A549 (cell line): ENCODE results near the gene CCDC27. TPM values are rescaled to one million over a fixed set of nuclear protein-coding genes. Genes with fewer than 3 reads are reported as not detected.

Source experiments
- ATAC-seq, 2 experiments: fragments of 200-7000 bp in 1 of 2; fragments of >200 bp in 1 of 2; cut with Nextera tagmentation in 1 of 2; cut with Tn5 transposase in 1 of 2; 3 replicates each; pipeline versions ENCODE4 v1.8.0 to v1.9.1; 2018 to 2020; ENCODE audit warnings: mild to moderate bottlenecking in 1 of 2, moderate library complexity in 1 of 2
- CTCF ChIA-PET: fragments of 300-600 bp; sonication (Branson Sonifier 250); formaldehyde crosslinking; extraction: SDS; loops from one replicate; lab custom pipeline; 2021; ENCODE audit warnings: antibody characterized with exemption, inconsistent platforms; lab: Yijun Ruan, JAX
- POLR2A ChIA-PET: fragments of 350-600 bp; formaldehyde crosslinking; extraction: SDS; loops from one replicate; lab custom pipeline; 2021; ENCODE audit warnings: antibody characterized with exemption, inconsistent platforms; lab: Yijun Ruan, JAX
- DNase-seq, 2 experiments: peaks; one replicate each; pipeline versions ENCODE4 v3.0.0 to v3.0.0-alpha.2; 2011 to 2016; ENCODE audit warnings: low read depth in 1 of 2, low spot score in 1 of 2
- FAIRE-seq: peaks from 2 replicates; lab custom pipeline; 2011; peaks lifted over from hg19 to GRCh38; lab: Jason Lieb, UNC
- H3K27ac ChIP-seq, 2 experiments: fragments of >200 bp; sonication (Bioruptor Twin); formaldehyde crosslinking; 3 replicates each; pipeline ENCODE4 v1.5.1; 2016 to 2017
- H3K4me1 ChIP-seq: fragments of >200 bp; sonication (Bioruptor Twin); formaldehyde crosslinking; 3 replicates; pipeline ENCODE4 v1.6.1; 2016
- H3K4me2 ChIP-seq: fragments of >200 bp; sonication (Bioruptor Twin); formaldehyde crosslinking; 3 replicates; pipeline ENCODE4 v1.6.1; 2016
- H3K4me3 ChIP-seq: fragments of >200 bp; sonication (Bioruptor Twin); formaldehyde crosslinking; 3 replicates; pipeline ENCODE4 v1.5.1; 2016
- H3K9me3 ChIP-seq: fragments of >200 bp; sonication (Bioruptor Twin); formaldehyde crosslinking; 3 replicates; pipeline ENCODE4 v1.6.1; 2016
- CHD2 ChIP-seq: fragments of 150-350 bp; IDR thresholded peaks from 2 replicates; pipeline ENCODE4 v1.6.1; 2014; ENCODE audit warnings: low read length; ENCODE audit not compliant: partially characterized antibody
- EHF ChIP-seq: fragments of 250-450 bp; sonication (Bioruptor Pico); IDR thresholded peaks from 2 replicates; pipeline ENCODE4 v1.5.0; 2020; ENCODE audit warnings: mild to moderate bottlenecking
- EP300 ChIP-seq, 2 experiments: fragments of >200 bp; sonication (Bioruptor Twin); formaldehyde crosslinking; IDR thresholded peaks; 2 replicates in 1 of 2; 3 replicates in 1 of 2; pipeline ENCODE4 v1.6.1; 2016 to 2017
- ESRRA ChIP-seq: fragments of 150-350 bp; IDR thresholded peaks from 2 replicates; pipeline ENCODE4 v1.6.1; 2014; ENCODE audit warnings: mild to moderate bottlenecking, low read length, borderline replicate concordance
- FOXS1 ChIP-seq: fragments of 250-450 bp; sonication (Bioruptor Pico); IDR thresholded peaks from 2 replicates; pipeline ENCODE4 v1.5.0; 2020; ENCODE audit warnings: mild to moderate bottlenecking, moderate library complexity
- HDAC2 ChIP-seq: fragments of 200-600 bp; sonication (generic); IDR thresholded peaks from 2 replicates; pipeline ENCODE4 v1.6.1; 2016
- HOXA7 ChIP-seq: fragments of 250-450 bp; sonication (Bioruptor Pico); IDR thresholded peaks from 2 replicates; pipeline ENCODE4 v1.5.0; 2020; ENCODE audit warnings: mild to moderate bottlenecking, moderate library complexity
- HOXB5 ChIP-seq: fragments of 250-450 bp; sonication (Bioruptor Pico); IDR thresholded peaks from 2 replicates; pipeline ENCODE4 v1.5.0; 2020; ENCODE audit warnings: mild to moderate bottlenecking, moderate library complexity
- KDM1A ChIP-seq: fragments of 200-600 bp; sonication (generic); IDR thresholded peaks from 2 replicates; pipeline ENCODE4 v1.6.1; 2016; ENCODE audit warnings: low read depth, mild to moderate bottlenecking
- KDM5A ChIP-seq: fragments of 200-600 bp; sonication (generic); IDR thresholded peaks from 2 replicates; pipeline ENCODE4 v1.6.1; 2016; ENCODE audit warnings: antibody characterized with exemption, mild to moderate bottlenecking
- NR3C1 ChIP-seq: fragments of >200 bp; sonication (Bioruptor Twin); formaldehyde crosslinking; IDR thresholded peaks from 3 replicates; pipeline ENCODE4 v1.6.1; 2017
- POLR2A ChIP-seq: IDR thresholded peaks from 2 replicates; pipeline ENCODE4 v1.6.1; 2012; ENCODE audit warnings: mild to moderate bottlenecking, low read length
- RAD21 ChIP-seq, 2 experiments: fragments of >200 bp in 1 of 2; sonication (Bioruptor Twin) in 1 of 2; formaldehyde crosslinking in 1 of 2; IDR thresholded peaks in 1 of 2; conservative IDR thresholded peaks in 1 of 2; 2 replicates in 1 of 2; 3 replicates in 1 of 2; pipeline ENCODE4 v1.6.1; 2012 to 2018; ENCODE audit warnings: inconsistent platforms in 1 of 2
- RCOR1 ChIP-seq: fragments of 150-350 bp; IDR thresholded peaks from 2 replicates; pipeline ENCODE4 v1.6.1; 2014; ENCODE audit warnings: antibody characterized with exemption, low read length, low read depth
- TFCP2L1 ChIP-seq: fragments of 250-450 bp; sonication (Bioruptor Pico); IDR thresholded peaks from 2 replicates; pipeline ENCODE4 v1.5.0; 2021; ENCODE audit warnings: mild to moderate bottlenecking
- ZFP36 ChIP-seq: fragments of 450-650 bp; IDR thresholded peaks from 2 replicates; pipeline ENCODE4 v1.6.1; 2014; ENCODE audit warnings: borderline replicate concordance; ENCODE audit not compliant: partially characterized antibody
- ZSCAN20 ChIP-seq: fragments of 250-450 bp; sonication (Bioruptor Pico); IDR thresholded peaks from 2 replicates; pipeline ENCODE4 v1.8.0; 2022; ENCODE audit warnings: mild to moderate bottlenecking, moderate library complexity
- WGBS: methylation state at CpG from one replicate; pipeline ENCODE4 v1.1.6; 2017; ENCODE audit errors: missing lambda C conversion rate; 5-methylcytosine and 5-hydroxymethylcytosine counted together
- polyA plus RNA-seq, 4 experiments: library from polyadenylated mRNA; depleted of rRNA in 3 of 4; stranded (reverse); fragments of >200 nt; fragmentation: RNase III in 1 of 4; extraction: RNeasy Plus Mini Kit Qiagen cat#74134 plus additional on column Dnase treatment in 1 of 4; gene quantifications; 2 replicates in 3 of 4; 3 replicates in 1 of 4; pipeline ENCODE4 v1.2.3, GENCODE V29; 2011 to 2017
- TF ChIP-seq, protein P1 (sequence below): fragments of 200-600 bp; sonication (generic); IDR thresholded peaks from 2 replicates; pipeline ENCODE4 v1.6.1; 2016; ENCODE audit warnings: antibody characterized with exemption, mild to moderate bottlenecking, moderate library complexity
- TF ChIP-seq, protein P2 (sequence below): fragments of 150-350 bp; IDR thresholded peaks from 2 replicates; pipeline ENCODE4 v1.6.1; 2014; ENCODE audit warnings: low read depth, mild to moderate bottlenecking, low read length
- TF ChIP-seq, protein P3 (sequence below): fragments of >200 bp; sonication (Bioruptor Twin); formaldehyde crosslinking; IDR thresholded peaks from 2 replicates; pipeline ENCODE4 v1.6.1; 2016
- TF ChIP-seq, protein P4 (sequence below): fragments of 250-450 bp; sonication (Bioruptor Pico); IDR thresholded peaks from 2 replicates; pipeline ENCODE4 v1.5.0; 2020; ENCODE audit warnings: low read depth, mild to moderate bottlenecking, moderate library complexity
- TF ChIP-seq, protein P5 (sequence below): fragments of 450-650 bp; IDR thresholded peaks from 2 replicates; pipeline ENCODE4 v1.6.1; 2014; ENCODE audit warnings: antibody characterized with exemption

CCDC27 gene
- polyA plus RNA-seq, 2 of the 4 experiments (the other 2 are of a cell fraction), result not detected

DNA sequence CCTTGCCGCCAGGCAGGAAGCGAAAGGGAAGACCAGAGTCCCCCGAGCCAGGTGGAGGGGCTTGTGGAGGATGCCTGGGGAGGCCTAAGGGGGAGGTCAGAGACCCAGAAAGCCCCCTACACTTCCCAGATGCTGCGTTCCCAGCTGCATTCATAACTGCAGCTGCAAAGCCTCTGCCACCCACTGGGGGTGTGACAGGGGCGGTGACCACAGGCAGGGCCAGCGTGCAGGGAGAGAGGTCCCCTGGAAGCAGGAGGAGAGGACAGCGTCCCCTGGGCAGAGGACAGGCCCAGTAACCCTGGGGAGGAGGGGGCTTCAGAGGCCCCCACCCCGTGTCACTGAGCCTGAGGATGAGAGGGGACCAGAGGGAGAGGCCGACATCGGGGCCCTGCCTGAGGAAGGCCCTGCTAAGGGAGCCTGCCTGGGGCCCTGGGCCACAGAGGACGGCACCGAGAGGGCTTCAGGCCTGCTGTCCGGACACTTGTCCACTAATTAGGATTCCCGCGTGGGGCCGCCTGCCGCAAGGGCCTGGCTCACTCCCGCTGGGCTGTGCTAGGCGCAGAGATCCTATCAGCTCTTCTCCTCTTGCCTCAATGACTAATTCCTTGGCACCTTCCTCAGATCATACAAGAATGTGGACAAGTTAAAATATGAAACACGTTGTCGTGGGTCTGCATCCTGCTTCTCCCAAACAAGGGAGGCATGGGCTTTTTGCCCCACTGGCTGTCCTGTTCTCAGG, 49.1 kb upstream of the CCDC27 start:
- Histone ChIP-seq H3K4me1 (no peaks in the 10 kb centered on the region), H3K27ac (no peak overlapping the region), H3K9me3 (no peaks in the 10 kb centered on the region)
- ChIA-PET CTCF (interaction anchor here (1.8 to 2.2 kb wide), 3 partner anchors 19 to 21 kb away, joined by 5 to 12 read pairs (median 6); no protein-coding TSS in a partner anchor), POLR2A (no interaction called here)
- FAIRE-seq (no peak), DNase-seq (no peak)
- TF ChIP-seq, protein P1, sequence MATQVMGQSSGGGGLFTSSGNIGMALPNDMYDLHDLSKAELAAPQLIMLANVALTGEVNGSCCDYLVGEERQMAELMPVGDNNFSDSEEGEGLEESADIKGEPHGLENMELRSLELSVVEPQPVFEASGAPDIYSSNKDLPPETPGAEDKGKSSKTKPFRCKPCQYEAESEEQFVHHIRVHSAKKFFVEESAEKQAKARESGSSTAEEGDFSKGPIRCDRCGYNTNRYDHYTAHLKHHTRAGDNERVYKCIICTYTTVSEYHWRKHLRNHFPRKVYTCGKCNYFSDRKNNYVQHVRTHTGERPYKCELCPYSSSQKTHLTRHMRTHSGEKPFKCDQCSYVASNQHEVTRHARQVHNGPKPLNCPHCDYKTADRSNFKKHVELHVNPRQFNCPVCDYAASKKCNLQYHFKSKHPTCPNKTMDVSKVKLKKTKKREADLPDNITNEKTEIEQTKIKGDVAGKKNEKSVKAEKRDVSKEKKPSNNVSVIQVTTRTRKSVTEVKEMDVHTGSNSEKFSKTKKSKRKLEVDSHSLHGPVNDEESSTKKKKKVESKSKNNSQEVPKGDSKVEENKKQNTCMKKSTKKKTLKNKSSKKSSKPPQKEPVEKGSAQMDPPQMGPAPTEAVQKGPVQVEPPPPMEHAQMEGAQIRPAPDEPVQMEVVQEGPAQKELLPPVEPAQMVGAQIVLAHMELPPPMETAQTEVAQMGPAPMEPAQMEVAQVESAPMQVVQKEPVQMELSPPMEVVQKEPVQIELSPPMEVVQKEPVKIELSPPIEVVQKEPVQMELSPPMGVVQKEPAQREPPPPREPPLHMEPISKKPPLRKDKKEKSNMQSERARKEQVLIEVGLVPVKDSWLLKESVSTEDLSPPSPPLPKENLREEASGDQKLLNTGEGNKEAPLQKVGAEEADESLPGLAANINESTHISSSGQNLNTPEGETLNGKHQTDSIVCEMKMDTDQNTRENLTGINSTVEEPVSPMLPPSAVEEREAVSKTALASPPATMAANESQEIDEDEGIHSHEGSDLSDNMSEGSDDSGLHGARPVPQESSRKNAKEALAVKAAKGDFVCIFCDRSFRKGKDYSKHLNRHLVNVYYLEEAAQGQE, result no peak
- TF ChIP-seq KDM5A (no peak), ZSCAN20 (CRISPR knock-in tag) (no peak), CHD2 (no peak), KDM1A (no peak), HOXB5 (CRISPR knock-in tag) (no peak), TFCP2L1 (CRISPR knock-in tag) (no peak), RCOR1 (no peak), EP300 (IDR thresholded peaks at IDR 0.05) (no peak), HDAC2 (no peak), ESRRA (no peak)
- TF ChIP-seq, protein P2, sequence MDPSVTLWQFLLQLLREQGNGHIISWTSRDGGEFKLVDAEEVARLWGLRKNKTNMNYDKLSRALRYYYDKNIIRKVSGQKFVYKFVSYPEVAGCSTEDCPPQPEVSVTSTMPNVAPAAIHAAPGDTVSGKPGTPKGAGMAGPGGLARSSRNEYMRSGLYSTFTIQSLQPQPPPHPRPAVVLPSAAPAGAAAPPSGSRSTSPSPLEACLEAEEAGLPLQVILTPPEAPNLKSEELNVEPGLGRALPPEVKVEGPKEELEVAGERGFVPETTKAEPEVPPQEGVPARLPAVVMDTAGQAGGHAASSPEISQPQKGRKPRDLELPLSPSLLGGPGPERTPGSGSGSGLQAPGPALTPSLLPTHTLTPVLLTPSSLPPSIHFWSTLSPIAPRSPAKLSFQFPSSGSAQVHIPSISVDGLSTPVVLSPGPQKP, result no peak
- TF ChIP-seq, protein P3, sequence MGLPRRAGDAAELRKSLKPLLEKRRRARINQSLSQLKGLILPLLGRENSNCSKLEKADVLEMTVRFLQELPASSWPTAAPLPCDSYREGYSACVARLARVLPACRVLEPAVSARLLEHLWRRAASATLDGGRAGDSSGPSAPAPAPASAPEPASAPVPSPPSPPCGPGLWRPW, result no peak
- TF ChIP-seq, protein P4, sequence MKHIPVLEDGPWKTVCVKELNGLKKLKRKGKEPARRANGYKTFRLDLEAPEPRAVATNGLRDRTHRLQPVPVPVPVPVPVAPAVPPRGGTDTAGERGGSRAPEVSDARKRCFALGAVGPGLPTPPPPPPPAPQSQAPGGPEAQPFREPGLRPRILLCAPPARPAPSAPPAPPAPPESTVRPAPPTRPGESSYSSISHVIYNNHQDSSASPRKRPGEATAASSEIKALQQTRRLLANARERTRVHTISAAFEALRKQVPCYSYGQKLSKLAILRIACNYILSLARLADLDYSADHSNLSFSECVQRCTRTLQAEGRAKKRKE, result no peak
- TF ChIP-seq, all 56 proteins: peak for 0
- Histone ChIP-seq H3K4me2 (no peak overlapping the region), H3K4me3 (no peak overlapping the region)
- peak in 1 of 2 experiments; percentile 29; a peak in 2 of 6 replicates for ATAC-seq
- WGBS, result 66% methylated on average over 7 of the region's 21 CpGs

DNA sequence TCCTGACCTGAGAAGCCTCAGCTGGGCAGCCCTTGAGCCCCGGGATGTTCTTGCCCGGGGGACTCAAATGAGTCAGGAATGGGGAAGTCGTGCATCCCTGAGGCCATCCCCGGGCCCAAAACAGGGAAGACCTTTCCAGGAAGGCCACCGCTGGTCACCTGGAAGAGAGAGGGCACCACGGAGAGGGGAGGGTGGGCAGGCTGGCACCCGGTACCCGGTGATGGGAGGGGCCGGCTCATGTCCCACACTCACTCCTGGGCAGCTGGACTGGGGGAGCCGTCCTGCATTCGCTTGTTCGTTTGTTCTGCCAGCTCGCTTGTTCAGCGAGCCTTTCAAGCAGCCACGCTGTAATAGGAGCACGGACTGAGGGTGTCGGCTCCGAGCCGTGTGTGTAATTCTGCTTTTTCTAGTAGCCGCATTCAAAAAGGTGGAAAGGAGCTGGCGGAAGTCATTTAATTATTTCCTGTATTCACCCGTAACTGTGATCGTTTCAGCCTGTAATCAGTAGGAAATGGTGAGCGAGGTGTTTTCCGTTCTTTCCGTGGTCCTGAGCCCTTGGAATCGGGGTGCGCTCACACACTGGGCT, 48.4 kb upstream of the CCDC27 start:
- no peak for DNase-seq
- FAIRE-seq, result no peak
- CTCF ChIA-PET, result interaction anchor here (1.8 to 2.2 kb wide), 2 partner anchors 18 to 20 kb away, joined by 5 to 12 read pairs; no protein-coding TSS in a partner anchor
- no peak overlapping the region for H3K4me2 ChIP-seq
- no peak for ATAC-seq
- H3K9me3 ChIP-seq, result no peaks in the 10 kb centered on the region
- H3K4me3 ChIP-seq, result no peak overlapping the region
- POLR2A ChIA-PET, result no interaction called here
- H3K4me1 ChIP-seq, result no peaks in the 10 kb centered on the region
- TF ChIP-seq POLR2A, result no peak
- TF ChIP-seq, protein P5, sequence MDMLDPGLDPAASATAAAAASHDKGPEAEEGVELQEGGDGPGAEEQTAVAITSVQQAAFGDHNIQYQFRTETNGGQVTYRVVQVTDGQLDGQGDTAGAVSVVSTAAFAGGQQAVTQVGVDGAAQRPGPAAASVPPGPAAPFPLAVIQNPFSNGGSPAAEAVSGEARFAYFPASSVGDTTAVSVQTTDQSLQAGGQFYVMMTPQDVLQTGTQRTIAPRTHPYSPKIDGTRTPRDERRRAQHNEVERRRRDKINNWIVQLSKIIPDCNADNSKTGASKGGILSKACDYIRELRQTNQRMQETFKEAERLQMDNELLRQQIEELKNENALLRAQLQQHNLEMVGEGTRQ, result no peak
- TF ChIP-seq ZFP36, result no peak
- no peak for TF ChIP-seq FOXS1 (CRISPR knock-in tag)
- no peak for TF ChIP-seq HOXB5 (CRISPR knock-in tag)
- no peak for TF ChIP-seq HOXA7
- no peak for TF ChIP-seq RAD21 (conservative IDR thresholded peaks at IDR 0.05 in 1 of 2, IDR thresholded peaks at IDR 0.05 in 1 of 2)
- no peak for TF ChIP-seq ESRRA
- no peak for TF ChIP-seq RCOR1
- TF ChIP-seq EHF, result no peak
- TF ChIP-seq NR3C1, result no peak
- TF ChIP-seq, all 56 proteins: peak for 0
- 80% methylated on average over 24 of the region's 28 CpGs for WGBS
- no peak overlapping the region for H3K27ac ChIP-seq
